ENCODE results near the gene IFNL4.
A peak's percentile ranks its signal among the peaks of the same experiment; 100 is the strongest.
"Not testable (repeated sequence)": the region's sequence is repeated elsewhere in the genome, so short reads cannot be mapped to it uniquely, and the experiment has no call there.

IFNL4 gene

GRCh38 chr19:39219108-39219507 lies 29.5 kb downstream of the IFNL4 start:
- DNase-seq, result not testable (repeated sequence)

GRCh38 chr19:39218230-39219007 lies 30.2 kb downstream of the IFNL4 start:
- DNase-seq, result no peak

GRCh38 chr19:39217094-39217493 lies 31.6 kb downstream of the IFNL4 start:
- DNase-seq, result no peak

- DNase-seq, result not testable (repeated sequence)
Measured at GRCh38 chr19:39215323-39215722, 33.3 kb downstream of the IFNL4 start.

GRCh38 chr19:39212375-39212742 lies 36.3 kb downstream of the IFNL4 start:
- peak; percentile 46 to 53 for DNase-seq

- DNase-seq, result no peak
Measured at GRCh38 chr19:39211731-39212374, 36.8 kb downstream of the IFNL4 start.

GRCh38 chr19:39209196-39209595 lies 39.5 kb downstream of the IFNL4 start:
- no peak for DNase-seq

GRCh38 chr19:39208175-39208795 lies 40.4 kb downstream of the IFNL4 start:
- DNase-seq, result no peak

- no peak for DNase-seq
Measured at GRCh38 chr19:39207293-39207836, 41.3 kb downstream of the IFNL4 start.

- no peak for DNase-seq
Measured at GRCh38 chr19:39206122-39206521, 42.5 kb downstream of the IFNL4 start.

GRCh38 chr19:39205449-39205764 lies 43.2 kb downstream of the IFNL4 start:
- DNase-seq, result no peak

- no peak for DNase-seq
Measured at GRCh38 chr19:39203372-39204341, 45.0 kb downstream of the IFNL4 start, which contains the start of gene SYCN. TSS of gene SYCN (minus strand) at chr19:39204263. CDS start at chr19:39204254, 9 bp downstream.

- no peak for DNase-seq
Measured at GRCh38 chr19:39202998-39203355, 45.7 kb downstream of the IFNL4 start.

- no peak for DNase-seq
Measured at GRCh38 chr19:39200803-39201115, 47.9 kb downstream of the IFNL4 start.

GRCh38 chr19:39200066-39200802 lies 48.4 kb downstream of the IFNL4 start:
- DNase-seq, result no peak

GRCh38 chr19:39199025-39199424 lies 49.6 kb downstream of the IFNL4 start:
- no peak for DNase-seq

GRCh38 chr19:39197808-39198207 lies 50.8 kb downstream of the IFNL4 start:
- no peak for DNase-seq

- no peak for DNase-seq
Measured at GRCh38 chr19:39196860-39197562, 51.6 kb downstream of the IFNL4 start, which contains the start of gene NCCRP1. TSS of gene NCCRP1 (plus strand) at chr19:39196964. CDS start at chr19:39196983, 19 bp downstream.

GRCh38 chr19:39196320-39196719 lies 52.3 kb downstream of the IFNL4 start:
- no peak for DNase-seq
